Endometrium (tissue), 2 donors: ENCODE data around the gene SREBF2.

Source experiments
- FAIRE-seq: peaks from 2 replicates; lab custom pipeline; 2012; peaks lifted over from hg19 to GRCh38; lab: Jason Lieb, UNC
- donor health status: control.
- donor health status: control.

SREBF2 gene

DNA sequence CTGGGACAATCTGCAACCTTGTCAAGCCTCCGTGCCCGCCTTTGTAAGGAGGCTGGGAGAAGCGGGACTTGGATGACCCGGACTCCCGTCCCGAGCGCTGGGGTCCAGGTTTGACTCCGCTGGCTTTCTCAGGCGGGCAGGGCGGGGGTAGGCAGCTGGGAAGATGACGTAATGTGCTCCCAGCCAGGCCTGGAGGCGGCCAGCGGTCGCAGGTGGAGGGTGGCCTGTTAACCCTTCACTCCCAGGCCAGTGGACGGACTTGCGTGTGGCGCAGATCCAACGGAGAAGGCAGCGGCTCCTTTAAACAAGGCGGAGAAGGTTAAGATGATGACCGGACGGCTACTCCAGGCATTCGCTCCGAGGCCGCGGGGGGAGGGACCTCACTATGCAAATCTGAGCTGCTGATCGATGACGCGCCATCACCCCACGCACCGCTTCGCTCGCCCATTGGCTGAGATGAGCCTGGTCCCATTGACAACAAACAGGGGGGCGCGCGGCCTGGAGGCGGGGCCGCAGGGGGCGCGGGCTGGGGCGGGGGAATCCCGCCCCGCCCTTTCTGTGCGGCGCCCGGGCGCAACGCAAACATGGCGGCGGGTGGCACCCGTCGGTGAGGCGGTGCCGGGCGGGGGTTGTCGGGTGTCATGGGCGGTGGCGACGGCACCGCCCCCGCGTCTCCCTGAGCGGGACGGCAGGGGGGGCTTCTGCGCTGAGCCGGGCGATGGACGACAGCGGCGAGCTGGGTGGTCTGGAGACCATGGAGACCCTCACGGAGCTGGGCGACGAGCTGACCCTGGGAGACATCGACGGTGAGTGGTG lies at the start of gene SREBF2:
Gene SREBF2, plus strand, starts transcription at position 553 of the 816 bp plus-strand sequence. Its CDS starts 166 bp downstream, at position 719.
- FAIRE-seq, result peak; percentile 90

DNA sequence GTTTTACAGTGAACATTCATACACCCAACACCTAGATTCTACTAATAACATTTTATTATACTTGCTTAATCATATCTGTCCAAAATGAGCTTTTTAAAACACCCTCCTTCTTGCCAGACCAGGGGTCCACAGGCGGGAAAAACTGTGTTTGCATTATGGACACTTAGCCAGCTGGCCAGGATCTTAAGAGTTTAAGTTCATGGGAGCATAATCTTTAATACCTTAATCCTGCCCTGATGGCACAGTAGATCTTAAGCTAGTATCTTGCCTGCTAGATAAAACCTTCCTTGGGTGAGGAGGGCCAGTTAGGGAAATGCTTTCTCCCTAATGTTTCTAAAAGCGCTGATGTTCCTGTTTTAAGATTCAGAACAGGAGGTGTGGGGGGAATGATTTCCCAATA lies 45.6 kb upstream of the SREBF2 start:
- FAIRE-seq, result no peak

GRCh38 chr22:41793871-41794270 lies 39.0 kb upstream of the SREBF2 start:
- FAIRE-seq, result no peak

DNA sequence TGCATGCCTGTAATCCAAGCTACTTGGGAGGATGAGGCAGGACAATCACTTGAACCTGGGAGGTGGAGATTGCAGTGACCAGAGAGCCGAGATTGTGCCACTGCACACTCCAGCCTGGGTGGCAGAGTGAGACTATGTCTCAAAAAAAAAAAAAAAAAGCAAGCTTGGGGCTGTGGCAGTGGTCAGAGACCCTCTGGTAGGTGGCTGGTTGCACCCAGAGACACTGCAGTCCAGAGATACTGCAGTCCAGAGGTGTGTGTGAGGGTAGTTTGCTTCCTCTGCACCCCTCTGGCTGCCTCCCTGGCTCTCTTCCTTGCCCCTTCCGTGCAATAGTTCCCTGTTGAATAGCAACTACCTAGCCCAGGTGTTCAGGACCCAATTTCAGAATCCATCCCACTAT lies 34.2 kb upstream of the SREBF2 start:
- no peak for FAIRE-seq

GRCh38 chr22:41799486-41800347 lies 33.2 kb upstream of the SREBF2 start:
- no peak for FAIRE-seq

GRCh38 chr22:41800348-41801146 lies 32.4 kb upstream of the SREBF2 start, which contains the start of gene CCDC134:
CCDC134 (plus strand) TSS chr22:41800679; CDS start chr22:41808891, 8,212 bp downstream.
- no peak for FAIRE-seq

GRCh38 chr22:41801147-41801819 lies 31.6 kb upstream of the SREBF2 start:
- FAIRE-seq, result no peak

GRCh38 chr22:41801886-41802285 lies 31.0 kb upstream of the SREBF2 start:
- FAIRE-seq, result no peak

DNA sequence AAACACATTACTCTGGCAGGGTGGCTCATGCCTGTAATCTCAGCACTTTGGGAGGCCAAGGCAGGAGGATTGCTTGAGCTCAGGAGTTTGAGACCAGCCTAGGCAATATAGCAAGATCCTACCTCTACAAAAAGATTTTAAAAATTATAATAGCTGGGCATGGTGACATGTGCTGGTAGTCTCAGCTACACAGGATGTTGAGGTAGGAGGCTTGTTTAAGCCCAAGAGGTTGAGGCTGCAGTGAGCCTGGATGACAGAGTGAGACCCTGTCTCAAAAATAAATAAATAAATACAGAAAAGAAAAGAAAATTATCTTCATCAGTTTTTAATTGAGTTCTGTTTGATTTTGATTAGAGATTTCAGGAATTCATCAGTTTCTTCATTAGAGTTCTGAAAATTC lies 27.3 kb upstream of the SREBF2 start:
- no peak for FAIRE-seq

GRCh38 chr22:41808400-41808799 lies 24.5 kb upstream of the SREBF2 start:
- FAIRE-seq, result no peak

DNA sequence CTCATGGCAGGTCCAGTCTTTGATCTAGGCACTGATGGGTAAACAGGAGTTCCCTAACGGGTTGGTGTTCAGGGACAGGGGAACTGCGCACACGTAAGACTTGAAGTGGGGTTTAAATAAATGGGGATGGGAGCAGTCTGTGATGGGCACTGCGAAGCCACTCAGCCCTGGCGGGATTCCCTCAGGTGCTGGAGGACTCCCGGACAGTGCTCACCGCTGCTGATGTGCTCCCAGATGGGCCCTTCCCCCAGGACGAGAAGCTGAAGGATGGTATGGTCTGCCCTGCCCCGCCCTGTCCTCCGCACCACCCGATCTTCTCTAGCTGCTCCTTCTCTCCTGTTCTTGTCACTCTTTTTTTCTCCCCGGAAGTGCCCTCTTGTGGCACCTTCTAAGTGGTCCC lies 22.9 kb upstream of the SREBF2 start:
- no peak for FAIRE-seq

DNA sequence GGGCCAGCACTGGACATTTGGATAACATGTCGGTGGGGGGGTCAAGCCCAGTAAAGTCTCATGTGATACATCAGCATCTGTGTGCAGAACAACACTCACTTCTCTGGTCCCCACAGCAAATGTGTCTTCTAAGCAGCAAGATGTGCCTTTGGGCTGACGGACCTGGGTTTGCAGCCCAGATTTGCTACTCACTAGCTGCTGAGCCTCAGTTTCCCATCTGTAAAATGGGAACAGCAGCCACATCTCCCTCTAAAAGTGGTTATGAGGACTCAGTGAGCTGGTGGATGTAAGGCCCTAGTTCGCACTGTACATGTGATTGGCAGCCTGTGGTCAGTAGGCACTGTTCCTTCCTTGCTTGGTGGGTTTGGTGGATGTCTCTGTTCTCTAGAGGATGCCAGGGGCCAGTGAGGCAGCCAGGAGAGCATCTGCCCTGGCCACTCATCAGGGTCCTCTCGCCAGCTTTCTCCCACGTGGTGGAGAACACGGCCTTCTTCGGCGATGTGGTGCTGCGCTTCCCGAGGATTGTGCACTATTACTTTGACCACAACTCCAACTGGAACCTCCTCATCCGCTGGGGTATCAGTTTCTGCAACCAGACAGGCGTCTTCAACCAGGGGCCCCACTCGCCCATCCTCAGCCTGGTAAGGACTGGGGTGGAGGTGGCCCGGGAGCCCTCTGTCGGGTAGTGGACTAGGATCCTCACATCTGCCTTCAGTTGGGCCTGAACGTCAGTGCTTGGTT lies 19.9 kb upstream of the SREBF2 start:
- no peak for FAIRE-seq

DNA sequence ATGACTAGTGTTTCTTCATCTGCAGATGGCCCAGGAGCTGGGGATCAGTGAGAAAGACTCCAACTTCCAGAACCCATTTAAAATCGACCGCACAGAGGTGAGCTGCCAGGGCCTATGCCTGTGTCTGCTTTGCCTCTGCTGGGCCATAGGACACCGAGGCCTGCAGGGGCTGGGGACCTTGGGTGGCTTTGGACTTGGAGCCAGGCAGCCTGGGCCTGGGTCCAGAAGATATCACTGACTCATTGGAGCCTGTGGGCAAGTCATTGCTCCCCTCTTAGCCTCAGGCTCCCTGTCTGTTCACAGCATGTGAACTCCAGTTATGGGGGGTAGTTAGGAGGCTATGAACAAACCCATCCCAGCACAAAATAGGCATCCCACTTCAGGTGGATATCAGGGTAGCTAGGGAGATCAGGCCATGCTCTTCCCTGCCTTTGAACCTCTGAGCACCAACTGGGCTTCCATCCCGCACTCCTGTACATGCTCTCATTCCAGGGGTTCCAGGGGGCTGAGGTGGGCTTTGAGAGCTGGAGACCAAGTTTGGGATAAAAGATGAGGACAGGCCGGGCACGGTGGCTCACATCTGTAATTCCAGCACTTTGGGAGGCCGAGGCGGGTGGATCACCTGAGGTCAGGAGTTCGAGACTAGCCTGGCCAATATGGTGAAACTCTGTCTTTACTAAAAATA lies 19.0 kb upstream of the SREBF2 start:
- FAIRE-seq, result no peak

GRCh38 chr22:41815716-41816115 lies 17.2 kb upstream of the SREBF2 start:
- FAIRE-seq, result no peak

DNA sequence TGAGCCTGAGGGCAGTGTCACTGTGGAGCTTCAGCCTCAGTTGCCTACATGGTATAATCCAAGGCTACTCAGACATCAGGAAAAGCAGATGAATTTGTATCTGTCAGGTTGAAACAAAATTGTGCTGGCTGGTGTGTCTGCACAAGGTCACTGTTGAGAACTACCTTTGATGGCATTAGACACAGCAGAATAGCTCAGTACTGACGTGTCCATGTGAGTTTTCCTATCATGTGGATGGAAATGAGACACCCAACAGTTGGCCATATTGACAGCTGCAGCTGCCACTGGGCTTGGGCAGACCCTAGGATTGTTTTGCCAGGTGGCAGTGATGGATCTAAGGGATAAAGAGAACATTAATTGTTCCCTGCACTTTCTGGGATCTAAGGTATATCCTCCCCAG lies 16.7 kb upstream of the SREBF2 start:
- no peak for FAIRE-seq

GRCh38 chr22:41816871-41817270 lies 16.0 kb upstream of the SREBF2 start:
- no peak for FAIRE-seq

GRCh38 chr22:41818011-41818410 lies 14.9 kb upstream of the SREBF2 start:
- no peak for FAIRE-seq

DNA sequence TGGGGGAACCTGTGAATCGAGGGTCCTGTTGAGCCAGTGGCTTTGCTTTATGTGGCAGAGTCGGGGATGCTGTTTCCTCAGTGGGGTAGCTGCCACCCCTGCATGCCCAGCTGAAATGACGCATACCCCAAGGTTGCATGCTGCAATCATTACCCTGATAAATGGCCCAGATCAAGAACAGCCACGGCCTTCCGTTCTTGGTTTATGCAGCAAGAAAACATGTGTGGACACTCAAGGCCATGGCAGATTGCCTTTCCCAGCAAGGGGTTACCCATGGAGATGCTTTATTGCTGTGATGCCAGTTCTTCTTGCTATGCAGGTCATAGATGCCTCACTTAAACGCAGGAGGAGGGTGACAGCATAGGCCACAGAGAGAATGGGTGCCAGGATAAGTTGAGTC lies 14.3 kb upstream of the SREBF2 start:
- FAIRE-seq, result no peak

GRCh38 chr22:41819257-41819656 lies 13.6 kb upstream of the SREBF2 start:
- FAIRE-seq, result no peak

GRCh38 chr22:41820447-41820846 lies 12.5 kb upstream of the SREBF2 start:
- no peak for FAIRE-seq
